ENCODE measurements around the gene AGO3. TPM values are rescaled to one million over a fixed set of nuclear protein-coding genes. Genes with fewer than 3 reads are reported as not detected.

AGO3 gene
- total and polyA plus RNA-seq, 4 donors = 3.0 to 19.5 (median 7.1) TPM

- Histone ChIP-seq H3K9me3 (ENCODE audit: control insufficient read depth in 4 of 4, low read length in 3 of 4) (no peaks in the 10 kb centered on the region), H3K4me1 (ENCODE audit: control insufficient read depth in 4 of 4, insufficient read depth in 4 of 4, low read length in 3 of 4) (peaks cover 0 to 5% (median 2%) of the 10 kb centered on the region in 4 donors), H3K36me3 (ENCODE audit: control insufficient read depth in 4 of 4, insufficient read depth in 3 of 4, low read depth in 1 of 4, low read length in 3 of 4) (peaks cover 8 to 43% (median 23%) of the 10 kb centered on the region in 4 donors), H3K9ac (ENCODE audit: low read depth in 1 of 2, low read length in 2 of 2) (no peak overlapping the region), H3K27me3 (ENCODE audit: control insufficient read depth in 4 of 4, insufficient read depth in 4 of 4, low read length in 3 of 4) (no peaks in the 10 kb centered on the region), H3K4me3 (ENCODE audit: low read depth in 1 of 3, low read length in 3 of 3) (no peak overlapping the region), H3K27ac (ENCODE audit: low read depth in 1 of 2, low read length in 2 of 2) (no peak overlapping the region)
- DNase-seq (ENCODE audit: low spot score) = no peak
- no peak for TF ChIP-seq GABPA (IDR thresholded peaks at IDR 0.05 in 1 of 2, conservative IDR thresholded peaks at IDR 0.05 in 1 of 2)
- WGBS = 77% methylated on average over 15 of the region's 15 CpGs
Measured at GRCh38 chr1:36095760-36096405, 165.0 kb downstream of the AGO3 start.

DNA sequence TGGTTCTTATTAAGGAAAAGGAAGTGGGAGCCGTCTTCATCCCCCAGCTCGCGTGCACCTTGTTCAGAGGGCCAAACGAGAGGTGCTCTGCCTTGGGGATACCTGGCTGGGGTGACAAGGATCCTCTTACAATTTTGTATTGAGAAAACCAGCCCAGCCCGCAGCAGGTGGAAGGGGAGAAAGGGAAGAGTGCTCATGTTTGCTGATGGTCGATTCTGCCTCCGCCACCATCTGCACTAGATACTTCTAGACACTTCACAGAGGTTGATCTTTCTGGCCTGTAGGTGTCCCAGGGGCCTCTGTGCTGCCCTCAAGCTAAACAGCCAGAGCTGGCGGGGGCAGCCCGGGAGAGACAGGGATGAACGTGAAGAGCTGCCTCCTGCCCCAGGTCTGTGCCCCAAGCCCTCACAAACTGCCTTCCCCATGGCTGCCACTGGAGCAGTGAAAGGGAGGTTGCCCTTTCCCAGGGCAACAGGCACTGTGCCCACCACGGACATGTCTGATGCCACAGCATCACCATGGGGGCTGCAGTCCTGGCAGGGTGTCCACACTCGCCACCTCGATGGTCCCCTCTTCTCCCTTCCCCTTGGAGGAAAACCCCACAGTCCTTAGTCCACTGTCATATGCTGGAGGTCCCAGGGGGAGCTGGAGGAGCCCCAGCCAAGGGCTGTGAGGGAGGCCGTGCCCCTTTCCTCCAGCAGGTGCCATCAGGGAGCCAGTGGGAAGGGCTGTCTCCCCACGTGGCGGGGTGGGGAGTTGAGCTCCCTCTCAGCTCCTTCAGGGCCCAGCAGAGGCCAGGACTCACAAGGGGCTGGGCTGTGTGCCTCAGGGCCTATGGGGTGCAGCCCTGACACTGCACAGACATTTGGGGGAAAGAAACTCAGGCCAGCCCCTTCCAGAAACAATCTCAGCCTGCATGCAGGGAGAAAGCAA is 165.9 kb downstream of the AGO3 start:
- H3K27me3 ChIP-seq (ENCODE audit: control insufficient read depth in 4 of 4, insufficient read depth in 4 of 4, low read length in 3 of 4) = no peaks in the 10 kb centered on the region
- H3K36me3 ChIP-seq (ENCODE audit: control insufficient read depth in 4 of 4, insufficient read depth in 3 of 4, low read depth in 1 of 4, low read length in 3 of 4) = peaks cover 8 to 40% (median 20%) of the 10 kb centered on the region in 4 donors
- no peak for DNase-seq (ENCODE audit: low spot score)
- 80% methylated on average over 16 of the region's 16 CpGs for WGBS
- H3K4me1 ChIP-seq (ENCODE audit: control insufficient read depth in 4 of 4, insufficient read depth in 4 of 4, low read length in 3 of 4) = peaks cover 0 to 5% (median 2%) of the 10 kb centered on the region in 4 donors
- TF ChIP-seq EGR1 (IDR thresholded peaks at IDR 0.05; ENCODE audit: low read depth in 2 of 2) (no peak), FOXA1 (IDR thresholded peaks at IDR 0.05) (no peak), CTCF (IDR thresholded peaks at IDR 0.05; ENCODE audit: low read depth, low read length, missing input control) (no peak), RAD21 (IDR thresholded peaks at IDR 0.05) (no peak), TAF1 (conservative IDR thresholded peaks at IDR 0.05) (no peak), REST (IDR thresholded peaks at IDR 0.05) (no peak)
- TF ChIP-seq, protein P1, sequence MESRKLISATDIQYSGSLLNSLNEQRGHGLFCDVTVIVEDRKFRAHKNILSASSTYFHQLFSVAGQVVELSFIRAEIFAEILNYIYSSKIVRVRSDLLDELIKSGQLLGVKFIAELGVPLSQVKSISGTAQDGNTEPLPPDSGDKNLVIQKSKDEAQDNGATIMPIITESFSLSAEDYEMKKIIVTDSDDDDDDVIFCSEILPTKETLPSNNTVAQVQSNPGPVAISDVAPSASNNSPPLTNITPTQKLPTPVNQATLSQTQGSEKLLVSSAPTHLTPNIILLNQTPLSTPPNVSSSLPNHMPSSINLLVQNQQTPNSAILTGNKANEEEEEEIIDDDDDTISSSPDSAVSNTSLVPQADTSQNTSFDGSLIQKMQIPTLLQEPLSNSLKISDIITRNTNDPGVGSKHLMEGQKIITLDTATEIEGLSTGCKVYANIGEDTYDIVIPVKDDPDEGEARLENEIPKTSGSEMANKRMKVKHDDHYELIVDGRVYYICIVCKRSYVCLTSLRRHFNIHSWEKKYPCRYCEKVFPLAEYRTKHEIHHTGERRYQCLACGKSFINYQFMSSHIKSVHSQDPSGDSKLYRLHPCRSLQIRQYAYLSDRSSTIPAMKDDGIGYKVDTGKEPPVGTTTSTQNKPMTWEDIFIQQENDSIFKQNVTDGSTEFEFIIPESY (IDR thresholded peaks at IDR 0.05) = no peak
- H3K4me3 ChIP-seq (ENCODE audit: low read depth in 1 of 3, low read length in 3 of 3) = no peak overlapping the region
- no peaks in the 10 kb centered on the region for H3K9me3 ChIP-seq (ENCODE audit: control insufficient read depth in 4 of 4, low read length in 3 of 4)
- H3K9ac ChIP-seq (ENCODE audit: low read depth in 1 of 2, low read length in 2 of 2) = no peak overlapping the region
- no peak overlapping the region for H3K27ac ChIP-seq (ENCODE audit: low read depth in 1 of 2, low read length in 2 of 2)

Data from liver (tissue), 9 donors.